T-helper 2 cell (primary cell): ENCODE results near the gene RASSF3.
"Not testable (repeated sequence)": the region's sequence is repeated elsewhere in the genome, so short reads cannot be mapped to it uniquely, and the experiment has no call there.

Source experiments
- DNase-seq, 5 experiments: peaks; one replicate each; pipeline versions ENCODE4 v3.0.0 to v3.0.0-alpha.2; 2012 to 2022

RASSF3 gene

GRCh38 chr12:64634508-64635092 lies 24.3 kb downstream of the RASSF3 start:
- DNase-seq: no peak

GRCh38 chr12:64635356-64635998 lies 25.2 kb downstream of the RASSF3 start:
- DNase-seq: no peak

- DNase-seq: no peak
These were observed 26.6 kb downstream of the RASSF3 start for GRCh38 chr12:64636856-64637255.

- DNase-seq: no peak
These were observed 29.2 kb downstream of the RASSF3 start for GRCh38 chr12:64639466-64639865.

- no peak for DNase-seq
These were observed 36.0 kb downstream of the RASSF3 start for GRCh38 chr12:64646318-64646717.

GRCh38 chr12:64649487-64649886 lies 39.2 kb downstream of the RASSF3 start:
- no peak for DNase-seq

GRCh38 chr12:64650762-64651161 lies 40.5 kb downstream of the RASSF3 start:
- no peak for DNase-seq

GRCh38 chr12:64652346-64652745 lies 42.1 kb downstream of the RASSF3 start:
- no peak for DNase-seq

GRCh38 chr12:64653123-64653522 lies 42.8 kb downstream of the RASSF3 start:
- no peak for DNase-seq

- DNase-seq: not testable (repeated sequence)
These were observed 43.6 kb downstream of the RASSF3 start for GRCh38 chr12:64653907-64654306.

- no peak for DNase-seq
These were observed 44.8 kb downstream of the RASSF3 start for GRCh38 chr12:64655141-64655540.

- DNase-seq: no peak
These were observed 46.1 kb downstream of the RASSF3 start for GRCh38 chr12:64656429-64656828.

GRCh38 chr12:64658892-64659481 lies 48.7 kb downstream of the RASSF3 start:
- no peak for DNase-seq

GRCh38 chr12:64660237-64661018 lies 50.1 kb downstream of the RASSF3 start:
- DNase-seq: peak in 1 of 5 experiments; percentile 63

- no peak for DNase-seq
These were observed 52.7 kb downstream of the RASSF3 start for GRCh38 chr12:64663015-64663414.

GRCh38 chr12:64665514-64665913 lies 55.2 kb downstream of the RASSF3 start:
- peak in 4 of 5 experiments; percentile 26 to 77 (median 65) for DNase-seq

- DNase-seq: no peak
These were observed 56.0 kb downstream of the RASSF3 start for GRCh38 chr12:64666054-64666914.

GRCh38 chr12:64667793-64668192 lies 57.5 kb downstream of the RASSF3 start:
- DNase-seq: no peak

- peak in 3 of 5 experiments; percentile 27 to 92 (median 89) for DNase-seq
These were observed 59.1 kb downstream of the RASSF3 start for GRCh38 chr12:64669270-64669842.

GRCh38 chr12:64670019-64670418 lies 59.7 kb downstream of the RASSF3 start:
- peak in 1 of 5 experiments; percentile 52 for DNase-seq

GRCh38 chr12:64670919-64671639 lies 60.8 kb downstream of the RASSF3 start:
- no peak for DNase-seq
